Panc1 (cell line): Measurements from ENCODE around the gene GPS2. TPM values are rescaled to one million over a fixed set of nuclear protein-coding genes. Genes with fewer than 3 reads are reported as not detected.

ENCODE experiments used
- ATAC-seq: fragments of 200-7000 bp; cut with Tn5 transposase; 2 replicates; pipeline ENCODE4 v1.9.1; 2020; ENCODE audit warnings: mild to moderate bottlenecking, moderate library complexity
- BruUV-seq: library from RNA; stranded (reverse); fragments of 400-500 nt; replicated peaks from 2 replicates; lab custom pipeline; 2021; lab: Mats Ljungman, UMichigan
- CTCF ChIA-PET: fragments of 300-600 bp; sonication (Branson Sonifier 250); formaldehyde crosslinking; loops from one replicate; lab custom pipeline; 2022; ENCODE audit warnings: antibody characterized with exemption; lab: Charles Lee
- POLR2A ChIA-PET: fragments of 300-600 bp; sonication (Branson Sonifier 250); formaldehyde crosslinking; loops from one replicate; lab custom pipeline; 2022; ENCODE audit warnings: antibody characterized with exemption; lab: Charles Lee
- DNase-seq: peaks from one replicate; pipeline ENCODE4 v3.0.0-alpha.2; 2010; ENCODE audit warnings: low read depth, low spot score
- H3K27ac ChIP-seq: 2 replicates; pipeline ENCODE4 v1.5.1; 2011; ENCODE audit warnings: mild to moderate bottlenecking, low read length, inconsistent platforms
- H3K27me3 ChIP-seq: fragments of 200-500 bp; sonication (Bioruptor generic); 2 replicates; pipeline ENCODE4 v1.6.0; 2014; ENCODE audit warnings: low read length, inconsistent platforms; ENCODE audit not compliant: control insufficient read depth, insufficient read depth
- H3K36me3 ChIP-seq: fragments of 200-500 bp; sonication (Bioruptor generic); 2 replicates; pipeline ENCODE4 v1.5.1; 2014; ENCODE audit warnings: inconsistent platforms, mild to moderate bottlenecking, low read length, moderate library complexity; ENCODE audit not compliant: control insufficient read depth, insufficient read depth
- H3K4me1 ChIP-seq: 2 replicates; pipeline ENCODE4 v1.5.1; 2011; ENCODE audit warnings: inconsistent platforms, mild to moderate bottlenecking, low read length, moderate library complexity; ENCODE audit not compliant: control insufficient read depth, insufficient read depth
- H3K4me3 ChIP-seq, 2 experiments: 2 replicates each; pipeline ENCODE4 v1.5.1; 2011 to 2012; ENCODE audit warnings: low read depth in 2 of 2, low read length in 2 of 2, mild to moderate bottlenecking in 2 of 2, inconsistent platforms in 1 of 2, moderate library complexity in 1 of 2
- H3K9me3 ChIP-seq: fragments of 200-500 bp; sonication (Bioruptor generic); 2 replicates; pipeline ENCODE4 v1.5.1; 2014; ENCODE audit warnings: low read depth, mild to moderate bottlenecking, inconsistent platforms, low read length, moderate library complexity; ENCODE audit not compliant: control insufficient read depth, insufficient read depth
- CTCF ChIP-seq: fragments of 450-650 bp; IDR thresholded peaks from 2 replicates; pipeline ENCODE4 v1.5.1; 2017; ENCODE audit warnings: mild to moderate bottlenecking
- POLR2AphosphoS5 ChIP-seq: IDR thresholded peaks from 2 replicates; pipeline ENCODE4 v1.6.1; 2012; ENCODE audit warnings: mild to moderate bottlenecking, low read depth, low read length, moderate library complexity
- SIN3A ChIP-seq: IDR thresholded peaks from 2 replicates; pipeline ENCODE4 v1.6.1; 2012; ENCODE audit warnings: low read depth, mild to moderate bottlenecking, low read length, moderate library complexity, borderline replicate concordance; ENCODE audit not compliant: insufficient read depth
- TCF7L2 ChIP-seq: IDR thresholded peaks from 2 replicates; pipeline ENCODE4 v1.6.1; 2011; ENCODE audit warnings: mild to moderate bottlenecking, low read depth, low read length, inconsistent platforms
- in situ Hi-C: cut with HindIII; loops from 2 replicates; pipeline ENCODE4 v1.10.0; 2016; ENCODE audit warnings: low sequenced_read_pairs, low pct_unique_long_range_greater_than_20kb
- intact Hi-C: fragments of 100-400 bp; cut with micrococcal nuclease; formaldehyde crosslinking; loops from one replicate; pipeline ENCODE4 v1.10.0; 2022; ENCODE audit not compliant: unreplicated experiment
- total RNA-seq: library from RNA; stranded (reverse); gene quantifications from one replicate; pipeline ENCODE4 v1.2.1, GENCODE V29; 2021; ENCODE audit not compliant: unreplicated experiment
- TF ChIP-seq, protein P1 (sequence below), 2 experiments: IDR thresholded peaks; 2 replicates each; pipeline ENCODE4 v1.6.1; 2011 to 2012; ENCODE audit warnings: low read depth in 2 of 2, control low read depth in 1 of 2, low read length in 1 of 2, mild to moderate bottlenecking in 1 of 2, moderate library complexity in 1 of 2; ENCODE audit not compliant: insufficient read depth in 1 of 2

Gene GPS2
- total RNA-seq, 1 experiment from 2014 or later, result 96.6 TPM

- no peak for DNase-seq
- intact Hi-C loops (no loop called here), in situ Hi-C loops (no loop called here)
- ChIA-PET CTCF (no interaction called here), POLR2A (no interaction called here)
- Histone ChIP-seq H3K27me3 (no peaks in the 10 kb centered on the region), H3K4me3 (no peak overlapping the region), H3K4me1 (peaks cover 7% of the 10 kb centered on the region), H3K27ac (no peak overlapping the region), H3K9me3 (no peaks in the 10 kb centered on the region), H3K36me3 (no peaks in the 10 kb centered on the region; the same call in 1 of the 2 replicates)
- no peak for ATAC-seq
- TF ChIP-seq SIN3A (no peak), TCF7L2 (no peak), CTCF (no peak), POLR2AphosphoS5 (no peak)
- TF ChIP-seq, protein P1, sequence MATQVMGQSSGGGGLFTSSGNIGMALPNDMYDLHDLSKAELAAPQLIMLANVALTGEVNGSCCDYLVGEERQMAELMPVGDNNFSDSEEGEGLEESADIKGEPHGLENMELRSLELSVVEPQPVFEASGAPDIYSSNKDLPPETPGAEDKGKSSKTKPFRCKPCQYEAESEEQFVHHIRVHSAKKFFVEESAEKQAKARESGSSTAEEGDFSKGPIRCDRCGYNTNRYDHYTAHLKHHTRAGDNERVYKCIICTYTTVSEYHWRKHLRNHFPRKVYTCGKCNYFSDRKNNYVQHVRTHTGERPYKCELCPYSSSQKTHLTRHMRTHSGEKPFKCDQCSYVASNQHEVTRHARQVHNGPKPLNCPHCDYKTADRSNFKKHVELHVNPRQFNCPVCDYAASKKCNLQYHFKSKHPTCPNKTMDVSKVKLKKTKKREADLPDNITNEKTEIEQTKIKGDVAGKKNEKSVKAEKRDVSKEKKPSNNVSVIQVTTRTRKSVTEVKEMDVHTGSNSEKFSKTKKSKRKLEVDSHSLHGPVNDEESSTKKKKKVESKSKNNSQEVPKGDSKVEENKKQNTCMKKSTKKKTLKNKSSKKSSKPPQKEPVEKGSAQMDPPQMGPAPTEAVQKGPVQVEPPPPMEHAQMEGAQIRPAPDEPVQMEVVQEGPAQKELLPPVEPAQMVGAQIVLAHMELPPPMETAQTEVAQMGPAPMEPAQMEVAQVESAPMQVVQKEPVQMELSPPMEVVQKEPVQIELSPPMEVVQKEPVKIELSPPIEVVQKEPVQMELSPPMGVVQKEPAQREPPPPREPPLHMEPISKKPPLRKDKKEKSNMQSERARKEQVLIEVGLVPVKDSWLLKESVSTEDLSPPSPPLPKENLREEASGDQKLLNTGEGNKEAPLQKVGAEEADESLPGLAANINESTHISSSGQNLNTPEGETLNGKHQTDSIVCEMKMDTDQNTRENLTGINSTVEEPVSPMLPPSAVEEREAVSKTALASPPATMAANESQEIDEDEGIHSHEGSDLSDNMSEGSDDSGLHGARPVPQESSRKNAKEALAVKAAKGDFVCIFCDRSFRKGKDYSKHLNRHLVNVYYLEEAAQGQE (IDR thresholded peaks at IDR 0.05; ENCODE audit: insufficient read depth in 1 of 2, low read depth in 2 of 2, low read length in 1 of 2), result no peak
- no TSS peak for BruUV-seq
Measured at GRCh38 chr17:7327056-7327455, 11.9 kb upstream of the GPS2 start.

GRCh38 chr17:7326186-7326585 is 11.0 kb upstream of the GPS2 start:
- no peak for DNase-seq
- H3K27me3 ChIP-seq, result no peaks in the 10 kb centered on the region
- POLR2A ChIA-PET, result no interaction called here
- H3K4me3 ChIP-seq, result no peak overlapping the region
- intact Hi-C loops, result no loop called here
- no peak overlapping the region for H3K27ac ChIP-seq
- no peak for ATAC-seq
- peaks cover 7% of the 10 kb centered on the region for H3K4me1 ChIP-seq
- TF ChIP-seq SIN3A, result no peak
- no peak for TF ChIP-seq CTCF
- TF ChIP-seq POLR2AphosphoS5, result no peak
- no peak for TF ChIP-seq TCF7L2
- TF ChIP-seq, protein P1 (IDR thresholded peaks at IDR 0.05; ENCODE audit: insufficient read depth in 1 of 2, low read depth in 2 of 2, low read length in 1 of 2), result no peak
- CTCF ChIA-PET, result no interaction called here
- no peaks in the 10 kb centered on the region for H3K9me3 ChIP-seq
- no peaks in the 10 kb centered on the region; the same call in 1 of the 2 replicates for H3K36me3 ChIP-seq
- in situ Hi-C loops, result no loop called here
- no TSS peak for BruUV-seq
